DND-41 (cell line): ENCODE data around the gene CDK15.

ENCODE experiments used
- ATAC-seq: fragments of 200-7000 bp; cut with Tn5 transposase; 3 replicates; pipeline ENCODE4 v1.9.1; 2021; ENCODE audit warnings: low read depth; ENCODE audit not compliant: insufficient read depth
- DNase-seq: peaks from one replicate; pipeline ENCODE4 v3.0.0-alpha.2; 2020
- H2AFZ ChIP-seq: 2 replicates; pipeline ENCODE4 v1.6.0; 2012; ENCODE audit warnings: low read depth, low read length
- H3K27ac ChIP-seq: 2 replicates; pipeline ENCODE4 v1.5.1; 2012; ENCODE audit warnings: low read length, inconsistent platforms
- H3K27me3 ChIP-seq: fragments of 200-600 bp; sonication (generic); 2 replicates; pipeline ENCODE4 v1.6.0; 2012; ENCODE audit warnings: low read length, mild to moderate bottlenecking, inconsistent platforms; ENCODE audit not compliant: insufficient read depth, poor library complexity
- H3K36me3 ChIP-seq: 2 replicates; pipeline ENCODE4 v1.5.1; 2012; ENCODE audit warnings: low read length, inconsistent platforms; ENCODE audit not compliant: insufficient read depth
- H3K4me1 ChIP-seq: 2 replicates; pipeline ENCODE4 v1.5.1; 2012; ENCODE audit warnings: mild to moderate bottlenecking, low read length; ENCODE audit not compliant: insufficient read depth
- H3K4me2 ChIP-seq: 2 replicates; pipeline ENCODE4 v1.6.0; 2012; ENCODE audit warnings: mild to moderate bottlenecking, moderate library complexity, low read length, inconsistent platforms; ENCODE audit not compliant: insufficient read depth
- H3K4me3 ChIP-seq, 2 experiments: fragments of 200-600 bp in 1 of 2; shearing (Covaris generic) in 1 of 2; 2 replicates each; pipeline ENCODE4 v1.5.1; 2012 to 2016; ENCODE audit warnings: inconsistent platforms in 2 of 2, low read length in 2 of 2, mild to moderate bottlenecking in 2 of 2, low read depth in 1 of 2, moderate library complexity in 1 of 2
- H3K79me2 ChIP-seq: 2 replicates; pipeline ENCODE4 v1.6.0; 2012; ENCODE audit warnings: low read length, inconsistent platforms; ENCODE audit not compliant: insufficient read depth
- H3K9ac ChIP-seq: 2 replicates; pipeline ENCODE4 v1.6.0; 2012; ENCODE audit warnings: low read depth, mild to moderate bottlenecking, inconsistent platforms, low read length, moderate library complexity
- H3K9me3 ChIP-seq: 2 replicates; pipeline ENCODE4 v1.5.1; 2012; ENCODE audit warnings: low read length, moderate library complexity, mild to moderate bottlenecking, inconsistent platforms; ENCODE audit not compliant: insufficient read depth, severe bottlenecking
- H4K20me1 ChIP-seq: 2 replicates; pipeline ENCODE4 v1.6.0; 2012; ENCODE audit warnings: low read length; ENCODE audit not compliant: insufficient read depth
- EZH2 ChIP-seq: IDR thresholded peaks from 3 replicates; pipeline ENCODE4 v1.6.1; 2012; ENCODE audit warnings: borderline replicate concordance, low read depth, mild to moderate bottlenecking, moderate library complexity, low read length, inconsistent platforms; ENCODE audit not compliant: severe bottlenecking
- TF ChIP-seq, protein P1 (sequence below): IDR thresholded peaks from 2 replicates; pipeline ENCODE4 v1.5.1; 2012; ENCODE audit warnings: borderline replicate concordance, low read length, moderate library complexity, mild to moderate bottlenecking; ENCODE audit not compliant: poor library complexity, severe bottlenecking; ENCODE audit errors: extremely low read depth

CDK15 gene

GRCh38 chr2:201789395-201789794, 16.9 kb upstream of the CDK15 start:
- ATAC-seq (no peak), DNase-seq (no peak)
- H3K79me2 ChIP-seq = no peaks in the 10 kb centered on the region
- H3K27ac ChIP-seq = no peak overlapping the region
- no peaks in the 10 kb centered on the region for H3K4me1 ChIP-seq
- no peaks in the 10 kb centered on the region for H3K9me3 ChIP-seq
- H3K9ac ChIP-seq = no peak overlapping the region
- no peak overlapping the region for H2AFZ ChIP-seq
- peaks cover 3% of the 10 kb centered on the region for H3K27me3 ChIP-seq
- no peaks in the 10 kb centered on the region for H4K20me1 ChIP-seq
- H3K36me3 ChIP-seq = no peaks in the 10 kb centered on the region
- H3K4me3 ChIP-seq = no peak overlapping the region
- TF ChIP-seq EZH2 = no peak
- TF ChIP-seq, protein P1, sequence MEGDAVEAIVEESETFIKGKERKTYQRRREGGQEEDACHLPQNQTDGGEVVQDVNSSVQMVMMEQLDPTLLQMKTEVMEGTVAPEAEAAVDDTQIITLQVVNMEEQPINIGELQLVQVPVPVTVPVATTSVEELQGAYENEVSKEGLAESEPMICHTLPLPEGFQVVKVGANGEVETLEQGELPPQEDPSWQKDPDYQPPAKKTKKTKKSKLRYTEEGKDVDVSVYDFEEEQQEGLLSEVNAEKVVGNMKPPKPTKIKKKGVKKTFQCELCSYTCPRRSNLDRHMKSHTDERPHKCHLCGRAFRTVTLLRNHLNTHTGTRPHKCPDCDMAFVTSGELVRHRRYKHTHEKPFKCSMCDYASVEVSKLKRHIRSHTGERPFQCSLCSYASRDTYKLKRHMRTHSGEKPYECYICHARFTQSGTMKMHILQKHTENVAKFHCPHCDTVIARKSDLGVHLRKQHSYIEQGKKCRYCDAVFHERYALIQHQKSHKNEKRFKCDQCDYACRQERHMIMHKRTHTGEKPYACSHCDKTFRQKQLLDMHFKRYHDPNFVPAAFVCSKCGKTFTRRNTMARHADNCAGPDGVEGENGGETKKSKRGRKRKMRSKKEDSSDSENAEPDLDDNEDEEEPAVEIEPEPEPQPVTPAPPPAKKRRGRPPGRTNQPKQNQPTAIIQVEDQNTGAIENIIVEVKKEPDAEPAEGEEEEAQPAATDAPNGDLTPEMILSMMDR = no peak
- H3K4me2 ChIP-seq = no peak overlapping the region

- Histone ChIP-seq H3K79me2 (no peaks in the 10 kb centered on the region), H2AFZ (no peak overlapping the region), H3K4me2 (no peak overlapping the region), H3K27me3 (peaks cover 3% of the 10 kb centered on the region), H3K36me3 (no peaks in the 10 kb centered on the region), H3K4me3 (no peak overlapping the region), H3K4me1 (no peaks in the 10 kb centered on the region), H4K20me1 (no peaks in the 10 kb centered on the region), H3K9ac (no peak overlapping the region), H3K27ac (no peak overlapping the region), H3K9me3 (no peaks in the 10 kb centered on the region)
- TF ChIP-seq, protein P1 = no peak
- TF ChIP-seq EZH2 = no peak
- ATAC-seq = no peak
- no peak for DNase-seq
Measured at GRCh38 chr2:201790291-201790690, 16.0 kb upstream of the CDK15 start.

DNA sequence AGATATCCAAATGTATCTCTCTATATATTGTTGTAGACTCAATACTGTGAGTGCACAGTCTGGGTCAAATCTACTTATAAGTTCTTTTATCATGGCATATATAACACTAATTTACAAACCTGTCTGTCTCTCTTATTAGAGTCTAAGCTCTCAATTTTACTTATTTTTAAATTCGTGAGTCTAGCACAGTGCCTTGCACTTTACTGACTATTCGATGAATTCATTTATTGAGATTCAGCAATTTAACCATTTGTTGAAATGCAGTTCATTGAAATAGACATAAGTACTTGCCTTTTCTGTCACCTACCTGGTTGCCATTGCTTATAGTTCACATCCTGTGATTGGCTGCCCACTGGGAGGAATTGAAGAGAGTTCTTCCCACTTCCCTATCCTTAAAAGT, 15.3 kb upstream of the CDK15 start:
- H3K27ac ChIP-seq = no peak overlapping the region
- H4K20me1 ChIP-seq = no peaks in the 10 kb centered on the region
- no peak overlapping the region for H2AFZ ChIP-seq
- H3K79me2 ChIP-seq = no peaks in the 10 kb centered on the region
- DNase-seq (no peak), ATAC-seq (no peak)
- H3K27me3 ChIP-seq = peaks cover 3% of the 10 kb centered on the region
- no peaks in the 10 kb centered on the region for H3K36me3 ChIP-seq
- TF ChIP-seq EZH2 = no peak
- TF ChIP-seq, protein P1 = no peak
- no peak overlapping the region for H3K9ac ChIP-seq
- no peak overlapping the region for H3K4me2 ChIP-seq
- H3K4me3 ChIP-seq = no peak overlapping the region
- H3K4me1 ChIP-seq = no peaks in the 10 kb centered on the region
- H3K9me3 ChIP-seq = no peaks in the 10 kb centered on the region

DNA sequence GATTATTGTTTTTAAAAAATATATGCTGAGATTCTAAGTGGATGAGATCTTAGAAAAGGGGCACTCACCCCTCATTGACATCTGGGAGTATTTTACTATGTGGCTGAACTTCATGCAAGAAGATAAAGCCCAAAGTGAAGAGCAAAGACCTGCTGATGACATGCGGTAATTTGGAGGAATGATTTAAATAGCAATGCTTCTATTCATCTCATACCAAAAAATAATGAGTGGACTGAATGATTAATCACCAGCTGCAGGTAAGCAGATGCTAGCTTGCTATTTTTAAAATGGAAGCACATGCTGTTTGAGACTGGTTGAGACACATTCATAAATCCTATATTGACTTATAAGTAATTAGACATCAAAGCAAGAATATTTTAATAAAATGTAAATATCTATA, 12.7 kb upstream of the CDK15 start:
- no peaks in the 10 kb centered on the region for H3K27me3 ChIP-seq
- no peak for ATAC-seq
- no peak overlapping the region for H3K4me2 ChIP-seq
- H3K4me3 ChIP-seq = no peak overlapping the region
- no peak overlapping the region for H3K9ac ChIP-seq
- no peaks in the 10 kb centered on the region for H3K79me2 ChIP-seq
- no peaks in the 10 kb centered on the region for H3K36me3 ChIP-seq
- H3K4me1 ChIP-seq = no peaks in the 10 kb centered on the region
- no peak overlapping the region for H2AFZ ChIP-seq
- H4K20me1 ChIP-seq = no peaks in the 10 kb centered on the region
- no peaks in the 10 kb centered on the region for H3K9me3 ChIP-seq
- no peak for DNase-seq
- H3K27ac ChIP-seq = no peak overlapping the region
- TF ChIP-seq, protein P1 = no peak
- no peak for TF ChIP-seq EZH2
